OCI-M2 (cell line): ENCODE data around the gene HRH2.
A peak's percentile ranks its signal among the peaks of the same experiment; 100 is the strongest.
"Not testable (repeated sequence)": the region's sequence is repeated elsewhere in the genome, so short reads cannot be mapped to it uniquely, and the experiment has no call there.

Experiments used
- DNase-seq: peaks from one replicate; lab custom pipeline; 2025; ENCODE audit not compliant: unreplicated experiment; lab: John Stamatoyannopoulos, UW

The HRH2 gene

GRCh38 chr5:175711472-175712312, 53.8 kb downstream of the HRH2 start:
- DNase-seq: no peak

GRCh38 chr5:175712313-175712680, 54.4 kb downstream of the HRH2 start:
- no peak for DNase-seq

- no peak for DNase-seq
Observed at GRCh38 chr5:175712681-175713085, 54.8 kb downstream of the HRH2 start.

GRCh38 chr5:175713930-175714329, 56.1 kb downstream of the HRH2 start:
- DNase-seq: no peak

- no peak for DNase-seq
Observed at GRCh38 chr5:175714479-175715085, 56.7 kb downstream of the HRH2 start.

- no peak for DNase-seq
Observed at GRCh38 chr5:175715627-175716522, 58.0 kb downstream of the HRH2 start.

- no peak for DNase-seq
Observed at GRCh38 chr5:175717837-175718236, 60.0 kb downstream of the HRH2 start.

GRCh38 chr5:175718401-175719108, 60.7 kb downstream of the HRH2 start:
- no peak for DNase-seq

GRCh38 chr5:175719109-175719432, 61.2 kb downstream of the HRH2 start:
- not testable (repeated sequence) for DNase-seq

- no peak for DNase-seq
Observed at GRCh38 chr5:175724314-175725275, 66.7 kb downstream of the HRH2 start.

GRCh38 chr5:175728316-175728715, 70.4 kb downstream of the HRH2 start:
- no peak for DNase-seq

- DNase-seq: no peak
Observed at GRCh38 chr5:175728885-175729828, 71.3 kb downstream of the HRH2 start.

GRCh38 chr5:175729829-175730277, 72.0 kb downstream of the HRH2 start:
- DNase-seq: peak; percentile 26

- no peak for DNase-seq
Observed at GRCh38 chr5:175731172-175731571, 73.3 kb downstream of the HRH2 start.

- no peak for DNase-seq
Observed at GRCh38 chr5:175731756-175732465, 74.0 kb downstream of the HRH2 start.

GRCh38 chr5:175733017-175733416, 75.1 kb downstream of the HRH2 start:
- no peak for DNase-seq

- no peak for DNase-seq
Observed at GRCh38 chr5:175734016-175734415, 76.1 kb downstream of the HRH2 start.

- DNase-seq: no peak
Observed at GRCh38 chr5:175734501-175734900, 76.6 kb downstream of the HRH2 start.
